Upper lobe of right lung (tissue), 1 donor: ENCODE results near the gene PMEPA1. TPM values are rescaled to one million over a fixed set of nuclear protein-coding genes. Genes with fewer than 3 reads are reported as not detected.

Experiments
- ATAC-seq: fragments of 200-7000 bp; cut with Tn5 transposase; one replicate; pipeline ENCODE4 v1.9.1; 2020; ENCODE audit warnings: mild to moderate bottlenecking, moderate library complexity
- DNase-seq: peaks from one replicate; pipeline ENCODE4 v3.0.0-alpha.2; 2020
- H3K27ac ChIP-seq: fragments of 200-600 bp; one replicate; pipeline ENCODE4 v1.8.0; 2022
- H3K27me3 ChIP-seq: fragments of 200-600 bp; one replicate; pipeline ENCODE4 v1.8.0; 2022; ENCODE audit warnings: mild to moderate bottlenecking
- H3K36me3 ChIP-seq: fragments of 200-600 bp; one replicate; pipeline ENCODE4 v1.8.0; 2022
- H3K4me1 ChIP-seq: fragments of 200-600 bp; one replicate; pipeline ENCODE4 v1.8.0; 2022
- H3K4me3 ChIP-seq: fragments of 200-600 bp; one replicate; pipeline ENCODE4 v1.8.0; 2022; ENCODE audit warnings: mild to moderate bottlenecking
- H3K9me3 ChIP-seq: fragments of 200-600 bp; one replicate; pipeline ENCODE4 v1.8.0; 2022
- CTCF ChIP-seq: fragments of 200-600 bp; IDR thresholded peaks from one replicate; pipeline ENCODE4 v1.8.0; 2022; ENCODE audit warnings: antibody characterized with exemption
- intact Hi-C: fragments of 100-400 bp; cut with DNase I; formaldehyde crosslinking; loops from one replicate; pipeline ENCODE4 v1.11.0; 2022
- total RNA-seq: library from RNA; stranded (reverse); fragmentation: NEBNext Ultra II Directional; extraction: Animal tissue kit (Norgen Biotek cat#: 25700); gene quantifications from one replicate; pipeline ENCODE4 v1.2.1, GENCODE V29; 2021
- donor health status: DM: no; HTN: yes; CAD: no; lungs with severe emphysema.

PMEPA1 gene
- total RNA-seq, 1 donor from 2014 or later, result 49.1 TPM

GRCh38 chr20:57670288-57671071, 39.3 kb downstream of the PMEPA1 start:
- Histone ChIP-seq H3K4me1 (peaks cover 19% of the 10 kb centered on the region), H3K4me3 (no peak overlapping the region), H3K9me3 (no peaks in the 10 kb centered on the region), H3K27me3 (no peaks in the 10 kb centered on the region), H3K27ac (no peak overlapping the region), H3K36me3 (no peaks in the 10 kb centered on the region)
- DNase-seq (no peak), ATAC-seq (no peak)
- intact Hi-C loops, result no loop called here
- no peak for TF ChIP-seq CTCF

DNA sequence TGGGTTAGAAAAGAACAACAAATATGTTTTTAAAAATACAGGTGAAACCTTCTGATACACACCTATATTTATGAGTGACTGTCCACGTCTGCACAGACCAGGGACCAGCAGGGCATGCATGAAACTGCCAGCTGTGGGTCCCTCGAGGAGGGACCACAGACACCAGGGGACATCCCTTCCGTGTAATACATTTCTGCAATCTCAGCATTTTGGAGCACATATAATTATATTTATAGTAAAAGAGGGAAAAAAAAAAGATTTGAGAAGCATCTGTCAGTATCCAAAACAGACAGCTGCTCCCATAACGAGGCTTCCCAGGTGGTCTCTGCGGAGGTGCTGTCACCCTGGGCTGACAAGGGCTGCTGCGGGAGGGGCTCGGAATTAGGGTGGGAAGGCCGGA, 40.2 kb downstream of the PMEPA1 start:
- Histone ChIP-seq H3K4me1 (peaks cover 19% of the 10 kb centered on the region), H3K4me3 (no peak overlapping the region), H3K27ac (no peak overlapping the region), H3K27me3 (no peaks in the 10 kb centered on the region), H3K36me3 (no peaks in the 10 kb centered on the region), H3K9me3 (no peaks in the 10 kb centered on the region)
- DNase-seq, result no peak
- ATAC-seq, result no peak
- intact Hi-C loops, result no loop called here
- TF ChIP-seq CTCF, result no peak

DNA sequence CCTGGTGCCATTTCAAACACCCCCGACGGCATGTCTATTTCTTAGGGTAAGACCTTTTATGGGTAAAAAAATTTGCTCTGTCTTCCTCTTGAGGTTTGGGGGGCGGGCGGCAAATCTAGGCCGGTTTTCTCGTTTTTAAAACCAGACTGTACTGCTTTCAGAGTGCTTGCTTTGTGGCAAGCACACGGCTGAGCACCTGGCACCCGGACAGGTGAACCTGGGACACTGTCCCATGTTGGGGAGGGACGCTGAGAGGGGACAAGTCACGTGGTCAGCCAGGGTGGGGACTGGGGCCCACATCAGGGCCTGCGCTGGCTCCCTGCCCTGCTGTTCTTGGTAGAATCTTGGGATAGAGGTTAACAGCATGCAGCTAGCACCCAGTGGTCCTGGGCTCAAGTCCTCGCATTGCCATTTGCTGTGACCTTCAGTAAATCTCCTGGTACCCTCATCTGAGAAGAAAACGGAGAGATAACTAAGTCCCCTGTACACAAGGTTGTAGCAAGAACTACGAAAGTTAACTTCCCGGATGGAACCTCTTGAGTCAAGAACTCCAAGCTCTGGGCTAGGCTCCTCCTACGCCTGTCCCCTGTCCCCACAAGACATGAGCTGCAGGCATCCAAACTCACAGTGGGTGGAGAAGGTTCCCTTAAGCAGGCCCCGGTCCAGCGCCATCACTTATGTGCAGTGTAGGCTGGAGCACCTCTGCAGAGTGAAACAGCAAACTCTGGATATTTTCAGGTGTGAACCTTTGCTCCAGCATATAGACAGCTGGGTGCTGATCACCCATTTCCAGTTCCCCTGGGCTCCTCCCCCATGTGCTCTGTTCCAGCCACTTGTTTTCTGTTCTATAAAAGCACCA, 41.7 kb downstream of the PMEPA1 start:
- no peaks in the 10 kb centered on the region for H3K27me3 ChIP-seq
- ATAC-seq (peak; percentile 78), DNase-seq (peak; percentile 88)
- H3K4me3 ChIP-seq, result no peak overlapping the region
- no peak for TF ChIP-seq CTCF
- peaks cover 19% of the 10 kb centered on the region for H3K4me1 ChIP-seq
- H3K9me3 ChIP-seq, result no peaks in the 10 kb centered on the region
- no peak overlapping the region for H3K27ac ChIP-seq
- intact Hi-C loops, result no loop called here
- H3K36me3 ChIP-seq, result no peaks in the 10 kb centered on the region

DNA sequence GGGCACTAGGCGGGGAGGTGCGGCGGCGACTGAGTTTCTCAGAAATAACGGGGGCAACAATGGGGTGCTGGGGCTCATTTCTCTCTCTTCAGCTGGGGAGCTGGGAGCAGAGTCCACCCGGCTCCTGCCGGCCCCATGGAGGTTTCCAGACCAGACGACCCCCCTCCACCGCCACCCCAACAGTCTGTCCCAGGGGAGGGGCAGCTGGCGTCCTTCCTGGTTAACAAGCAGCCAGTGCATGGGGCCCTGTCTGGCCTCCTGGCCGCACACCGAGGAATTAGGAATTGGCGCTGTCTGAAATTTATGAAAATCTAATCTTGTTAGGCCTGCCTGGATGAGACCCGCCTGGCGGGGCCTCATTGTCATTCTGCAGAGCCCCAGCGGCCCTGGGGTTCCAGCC, 42.4 kb downstream of the PMEPA1 start:
- intact Hi-C loops, result no loop called here
- Histone ChIP-seq H3K27me3 (no peaks in the 10 kb centered on the region), H3K4me3 (no peak overlapping the region), H3K9me3 (no peaks in the 10 kb centered on the region), H3K4me1 (peaks cover 13% of the 10 kb centered on the region), H3K27ac (no peak overlapping the region), H3K36me3 (no peaks in the 10 kb centered on the region)
- ATAC-seq, result no peak
- no peak for DNase-seq
- TF ChIP-seq CTCF, result no peak

DNA sequence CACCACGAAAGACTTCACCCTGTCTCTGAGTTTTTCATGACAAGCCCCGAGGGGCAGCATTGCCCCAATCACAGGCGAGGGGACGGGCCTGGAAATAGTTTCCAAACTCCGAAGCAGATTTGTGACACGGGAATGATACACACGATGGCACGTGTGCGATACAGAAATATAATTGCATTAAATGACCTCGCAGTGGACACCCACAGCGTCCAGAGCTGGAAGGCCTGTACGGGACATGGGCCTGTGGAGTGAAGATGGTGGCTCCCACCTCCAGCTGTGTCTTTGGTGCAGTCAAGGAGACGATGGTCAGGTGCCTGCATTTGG, 43.0 kb downstream of the PMEPA1 start:
- H3K9me3 ChIP-seq, result no peaks in the 10 kb centered on the region
- H3K27me3 ChIP-seq, result no peaks in the 10 kb centered on the region
- H3K4me3 ChIP-seq, result no peak overlapping the region
- no peak overlapping the region for H3K27ac ChIP-seq
- H3K4me1 ChIP-seq, result peaks cover 7% of the 10 kb centered on the region
- TF ChIP-seq CTCF, result no peak
- no peak for ATAC-seq
- no peaks in the 10 kb centered on the region for H3K36me3 ChIP-seq
- no peak for DNase-seq
- intact Hi-C loops, result no loop called here
